ENCODE data around the gene CHCHD6.

DNA sequence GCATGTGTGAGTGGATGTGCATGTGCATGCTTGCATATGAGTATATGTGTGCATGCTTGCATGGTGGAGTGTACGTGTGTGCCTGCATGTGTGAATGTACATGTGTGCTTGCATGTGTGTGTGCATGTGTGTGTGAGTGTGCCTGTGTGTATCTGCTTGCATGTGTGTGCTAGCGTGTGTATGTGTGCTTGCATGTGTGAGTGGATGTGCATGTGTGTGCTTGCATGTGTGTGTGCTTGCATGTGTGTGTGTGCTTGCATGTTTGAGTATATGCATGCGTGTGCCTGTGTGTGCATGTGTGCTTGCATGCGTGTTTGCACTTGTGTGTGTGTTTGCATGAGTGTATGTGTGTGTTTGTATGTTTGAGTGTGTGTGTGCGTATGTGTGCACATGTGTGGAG is 274.3 kb downstream of the CHCHD6 start:
- TF ChIP-seq, protein P1, sequence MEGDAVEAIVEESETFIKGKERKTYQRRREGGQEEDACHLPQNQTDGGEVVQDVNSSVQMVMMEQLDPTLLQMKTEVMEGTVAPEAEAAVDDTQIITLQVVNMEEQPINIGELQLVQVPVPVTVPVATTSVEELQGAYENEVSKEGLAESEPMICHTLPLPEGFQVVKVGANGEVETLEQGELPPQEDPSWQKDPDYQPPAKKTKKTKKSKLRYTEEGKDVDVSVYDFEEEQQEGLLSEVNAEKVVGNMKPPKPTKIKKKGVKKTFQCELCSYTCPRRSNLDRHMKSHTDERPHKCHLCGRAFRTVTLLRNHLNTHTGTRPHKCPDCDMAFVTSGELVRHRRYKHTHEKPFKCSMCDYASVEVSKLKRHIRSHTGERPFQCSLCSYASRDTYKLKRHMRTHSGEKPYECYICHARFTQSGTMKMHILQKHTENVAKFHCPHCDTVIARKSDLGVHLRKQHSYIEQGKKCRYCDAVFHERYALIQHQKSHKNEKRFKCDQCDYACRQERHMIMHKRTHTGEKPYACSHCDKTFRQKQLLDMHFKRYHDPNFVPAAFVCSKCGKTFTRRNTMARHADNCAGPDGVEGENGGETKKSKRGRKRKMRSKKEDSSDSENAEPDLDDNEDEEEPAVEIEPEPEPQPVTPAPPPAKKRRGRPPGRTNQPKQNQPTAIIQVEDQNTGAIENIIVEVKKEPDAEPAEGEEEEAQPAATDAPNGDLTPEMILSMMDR (IDR thresholded peaks at IDR 0.05) = no peak
- TF ChIP-seq, protein P2, sequence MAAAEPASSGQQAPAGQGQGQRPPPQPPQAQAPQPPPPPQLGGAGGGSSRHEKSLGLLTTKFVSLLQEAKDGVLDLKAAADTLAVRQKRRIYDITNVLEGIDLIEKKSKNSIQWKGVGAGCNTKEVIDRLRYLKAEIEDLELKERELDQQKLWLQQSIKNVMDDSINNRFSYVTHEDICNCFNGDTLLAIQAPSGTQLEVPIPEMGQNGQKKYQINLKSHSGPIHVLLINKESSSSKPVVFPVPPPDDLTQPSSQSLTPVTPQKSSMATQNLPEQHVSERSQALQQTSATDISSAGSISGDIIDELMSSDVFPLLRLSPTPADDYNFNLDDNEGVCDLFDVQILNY (CRISPR knock-in tag; IDR thresholded peaks at IDR 0.05) = no peak
- TF ChIP-seq, protein P3, sequence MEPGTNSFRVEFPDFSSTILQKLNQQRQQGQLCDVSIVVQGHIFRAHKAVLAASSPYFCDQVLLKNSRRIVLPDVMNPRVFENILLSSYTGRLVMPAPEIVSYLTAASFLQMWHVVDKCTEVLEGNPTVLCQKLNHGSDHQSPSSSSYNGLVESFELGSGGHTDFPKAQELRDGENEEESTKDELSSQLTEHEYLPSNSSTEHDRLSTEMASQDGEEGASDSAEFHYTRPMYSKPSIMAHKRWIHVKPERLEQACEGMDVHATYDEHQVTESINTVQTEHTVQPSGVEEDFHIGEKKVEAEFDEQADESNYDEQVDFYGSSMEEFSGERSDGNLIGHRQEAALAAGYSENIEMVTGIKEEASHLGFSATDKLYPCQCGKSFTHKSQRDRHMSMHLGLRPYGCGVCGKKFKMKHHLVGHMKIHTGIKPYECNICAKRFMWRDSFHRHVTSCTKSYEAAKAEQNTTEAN (CRISPR knock-in tag; IDR thresholded peaks at IDR 0.05) = no peak
- TF ChIP-seq, protein P4, sequence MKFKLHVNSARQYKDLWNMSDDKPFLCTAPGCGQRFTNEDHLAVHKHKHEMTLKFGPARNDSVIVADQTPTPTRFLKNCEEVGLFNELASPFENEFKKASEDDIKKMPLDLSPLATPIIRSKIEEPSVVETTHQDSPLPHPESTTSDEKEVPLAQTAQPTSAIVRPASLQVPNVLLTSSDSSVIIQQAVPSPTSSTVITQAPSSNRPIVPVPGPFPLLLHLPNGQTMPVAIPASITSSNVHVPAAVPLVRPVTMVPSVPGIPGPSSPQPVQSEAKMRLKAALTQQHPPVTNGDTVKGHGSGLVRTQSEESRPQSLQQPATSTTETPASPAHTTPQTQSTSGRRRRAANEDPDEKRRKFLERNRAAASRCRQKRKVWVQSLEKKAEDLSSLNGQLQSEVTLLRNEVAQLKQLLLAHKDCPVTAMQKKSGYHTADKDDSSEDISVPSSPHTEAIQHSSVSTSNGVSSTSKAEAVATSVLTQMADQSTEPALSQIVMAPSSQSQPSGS (CRISPR knock-in tag; IDR thresholded peaks at IDR 0.05; ENCODE audit: borderline replicate concordance, low read depth) = no peak
- no peak for TF ChIP-seq EMX1 (CRISPR knock-in tag; IDR thresholded peaks at IDR 0.05)

Data from WTC11 (cell line).